Endothelial cell of umbilical vein (primary cell): ENCODE data around the gene TTC1. TPM values are rescaled to one million over a fixed set of nuclear protein-coding genes. Genes with fewer than 3 reads are reported as not detected.

ENCODE experiments used
- BruUV-seq: library from RNA; stranded (reverse); fragments of 400-500 nt; replicated peaks from 2 replicates; lab custom pipeline; 2021; lab: Mats Ljungman, UMichigan
- CTCF ChIA-PET: fragments of 300-600, 350-600 bp; sonication (Branson Sonifier 250); formaldehyde crosslinking; loops from one replicate; lab custom pipeline; 2021; ENCODE audit warnings: antibody characterized with exemption, inconsistent platforms; lab: Charles Lee
- POLR2A ChIA-PET: fragments of 300-600, 350-600 bp; sonication (Branson Sonifier 250); formaldehyde crosslinking; loops from one replicate; lab custom pipeline; 2021; ENCODE audit warnings: antibody characterized with exemption, inconsistent platforms; lab: Charles Lee
- DNase-seq: peaks from one replicate; pipeline ENCODE4 v3.0.0-alpha.2; 2011; ENCODE audit warnings: low read depth, low spot score
- FAIRE-seq: peaks from 2 replicates; lab custom pipeline; 2011; peaks lifted over from hg19 to GRCh38; lab: Jason Lieb, UNC
- H2AFZ ChIP-seq: 2 replicates; pipeline ENCODE4 v1.6.0; 2012; ENCODE audit warnings: low read depth, low read length, control low read depth, inconsistent platforms
- H3K27ac ChIP-seq: 2 replicates; pipeline ENCODE4 v1.5.1; 2011; ENCODE audit warnings: low read depth, mild to moderate bottlenecking, control low read depth, low read length, moderate library complexity; ENCODE audit not compliant: insufficient read depth
- H3K27me3 ChIP-seq, 2 experiments: 2 replicates each; pipeline versions ENCODE4 v1.6.0 to v1.6.1; 2011; ENCODE audit warnings: low read length in 2 of 2, mixed read lengths in 1 of 2; ENCODE audit not compliant: control insufficient read depth in 2 of 2, insufficient read depth in 2 of 2
- H3K36me3 ChIP-seq, 2 experiments: 2 replicates in 1 of 2; 3 replicates in 1 of 2; pipeline ENCODE4 v1.5.1; 2011; ENCODE audit warnings: low read length in 2 of 2, mild to moderate bottlenecking in 1 of 2, moderate library complexity in 1 of 2; ENCODE audit not compliant: control insufficient read depth in 2 of 2, insufficient read depth in 2 of 2; ENCODE audit errors: extremely low read depth in 1 of 2
- H3K4me1 ChIP-seq: 3 replicates; pipeline ENCODE4 v1.5.1; 2011; ENCODE audit warnings: mild to moderate bottlenecking, low read length; ENCODE audit not compliant: control insufficient read depth, insufficient read depth; ENCODE audit errors: extremely low read depth
- H3K4me2 ChIP-seq: 2 replicates; pipeline ENCODE4 v1.6.1; 2011; ENCODE audit warnings: low read length, control low read depth, mixed read lengths; ENCODE audit not compliant: insufficient read depth
- H3K4me3 ChIP-seq, 3 experiments: fragments of 200-600 bp in 1 of 3; sonication (generic), shearing (Covaris generic) in 1 of 3; replicated peaks in 1 of 3; 2 replicates each; pipeline ENCODE4 v1.5.1; 2011 to 2016; ENCODE audit warnings: control low read depth in 3 of 3, low read length in 3 of 3, mild to moderate bottlenecking in 2 of 3, inconsistent platforms in 1 of 3, low read depth in 1 of 3, moderate library complexity in 1 of 3; ENCODE audit not compliant: insufficient read depth in 1 of 3
- H3K79me2 ChIP-seq: 2 replicates; pipeline ENCODE4 v1.6.0; 2012; ENCODE audit warnings: low read length, inconsistent platforms; ENCODE audit not compliant: control insufficient read depth, insufficient read depth
- H3K9ac ChIP-seq: replicated peaks from 2 replicates; pipeline ENCODE3; 2011; ENCODE audit warnings: low read length, control low read depth; ENCODE audit not compliant: insufficient read depth; ENCODE audit errors: extremely low read depth
- H3K9me1 ChIP-seq: replicated peaks from 3 replicates; pipeline ENCODE4 v1.6.0; 2011; ENCODE audit warnings: mild to moderate bottlenecking, low read length; ENCODE audit not compliant: control insufficient read depth, insufficient read depth; ENCODE audit errors: extremely low read depth
- H3K9me3 ChIP-seq: replicated peaks from 2 replicates; pipeline ENCODE4 v1.5.1; 2012; ENCODE audit warnings: low read length, inconsistent platforms; ENCODE audit not compliant: control insufficient read depth, insufficient read depth
- H4K20me1 ChIP-seq: replicated peaks from 2 replicates; pipeline ENCODE3; 2011; ENCODE audit warnings: mild to moderate bottlenecking, low read length; ENCODE audit not compliant: control insufficient read depth, insufficient read depth; ENCODE audit errors: extremely low read depth
- CTCF ChIP-seq, 2 donors: IDR thresholded peaks; 1 replicate in 1 of 2; 2 replicates in 1 of 2; pipeline ENCODE4 v1.5.1; 2011; ENCODE audit warnings: low read length in 2 of 2, mild to moderate bottlenecking in 2 of 2, moderate library complexity in 2 of 2, control low read depth in 1 of 2, inconsistent platforms in 1 of 2, low read depth in 1 of 2; ENCODE audit not compliant: insufficient read depth in 1 of 2; ENCODE audit errors: extremely low read depth in 1 of 2
- EZH2 ChIP-seq: IDR thresholded peaks from 2 replicates; pipeline ENCODE4 v1.6.1; 2012; ENCODE audit warnings: borderline replicate concordance, low read depth, mild to moderate bottlenecking, moderate library complexity, low read length, inconsistent platforms; ENCODE audit not compliant: severe bottlenecking
- FOS ChIP-seq: IDR thresholded peaks from 2 replicates; pipeline ENCODE4 v1.6.1; 2011; ENCODE audit warnings: mild to moderate bottlenecking, low read length, moderate library complexity, borderline replicate concordance; ENCODE audit not compliant: insufficient read depth
- GATA2 ChIP-seq: IDR thresholded peaks from 2 replicates; pipeline ENCODE4 v1.7.0; 2011; ENCODE audit warnings: low read depth, mild to moderate bottlenecking, moderate library complexity, mixed read lengths, low read length; ENCODE audit not compliant: insufficient read length, insufficient read depth
- JUN ChIP-seq: IDR thresholded peaks from 2 replicates; pipeline ENCODE4 v1.6.1; 2011; ENCODE audit warnings: borderline replicate concordance, low read depth; ENCODE audit not compliant: insufficient read length, insufficient read depth
- MAX ChIP-seq: IDR thresholded peaks from 2 replicates; pipeline ENCODE4 v1.6.1; 2011; ENCODE audit not compliant: insufficient read depth, insufficient read length
- POLR2AphosphoS5 ChIP-seq: IDR thresholded peaks from 2 replicates; pipeline ENCODE4 v1.6.1; 2012; ENCODE audit warnings: low read depth, mild to moderate bottlenecking, control low read depth, low read length, moderate library complexity; ENCODE audit not compliant: insufficient read depth
- dilution Hi-C: fragments of 300-500 bp; cut with MboI; formaldehyde crosslinking; loops from one replicate; pipeline ENCODE4 v1.15.0; 2019; ENCODE audit warnings: low sequenced_read_pairs; ENCODE audit not compliant: extremely low pct_ligation_motif_present
- intact Hi-C: fragments of 100-400 bp; cut with micrococcal nuclease; formaldehyde crosslinking; loops from one replicate; pipeline ENCODE4 v1.10.0; 2022
- polyA plus RNA-seq, 4 experiments: library from polyadenylated mRNA; depleted of rRNA in 3 of 4; stranded (reverse) in 3 of 4; unstranded in 1 of 4; fragments of >200 nt; gene quantifications; 2 replicates each; pipeline versions ENCODE4 v1.2.1 to v1.2.3, GENCODE V29; 2011 to 2012; ENCODE audit warnings: missing spikeins in 1 of 4
- total RNA-seq: library from RNA; stranded (reverse); gene quantifications from 2 replicates; pipeline ENCODE4 v1.2.3, GENCODE V29; 2021

TTC1 gene
- total and polyA plus RNA-seq, 2 donors (not counting 3 experiments of a cell fraction or from before 2014, with no cell fraction given) = 23.9 to 62.6 TPM

- no peaks in the 10 kb centered on the region for H3K9me3 ChIP-seq
- dilution Hi-C loops = no loop called here
- no peaks in the 10 kb centered on the region for H3K36me3 ChIP-seq
- H3K9ac ChIP-seq = no peak overlapping the region
- BruUV-seq = no TSS peak
- no peak overlapping the region for H3K27ac ChIP-seq
- TF ChIP-seq GATA2 (no peak), CTCF (IDR thresholded peaks at IDR 0.05; ENCODE audit: extremely low read depth in 1 of 2, insufficient read depth in 1 of 2, low read depth in 1 of 2, low read length in 2 of 2) (no peak), POLR2AphosphoS5 (no peak), EZH2 (peak; percentile 62)
- H3K4me1 ChIP-seq = peaks cover 12% of the 10 kb centered on the region
- DNase-seq (no peak), FAIRE-seq (no peak)
- no peaks in the 10 kb centered on the region for H3K79me2 ChIP-seq
- peak overlapping the region; percentile 41 for H2AFZ ChIP-seq
- H3K4me2 ChIP-seq = no peak overlapping the region
- ChIA-PET CTCF (interaction anchor here (1.2 kb wide), 1 partner anchor 16 kb away, joined by 4 read pairs; no protein-coding TSS in a partner anchor), POLR2A (no interaction called here)
- H3K4me3 ChIP-seq = no peak overlapping the region
- intact Hi-C loops = no loop called here
- peaks cover 19 to 36% of the 10 kb centered on the region in 2 experiments for H3K27me3 ChIP-seq
- H4K20me1 ChIP-seq = no peaks in the 10 kb centered on the region
- H3K9me1 ChIP-seq = no peaks in the 10 kb centered on the region
Observed at GRCh38 chr5:159971514-159971913, 37.4 kb upstream of the TTC1 start.

DNA sequence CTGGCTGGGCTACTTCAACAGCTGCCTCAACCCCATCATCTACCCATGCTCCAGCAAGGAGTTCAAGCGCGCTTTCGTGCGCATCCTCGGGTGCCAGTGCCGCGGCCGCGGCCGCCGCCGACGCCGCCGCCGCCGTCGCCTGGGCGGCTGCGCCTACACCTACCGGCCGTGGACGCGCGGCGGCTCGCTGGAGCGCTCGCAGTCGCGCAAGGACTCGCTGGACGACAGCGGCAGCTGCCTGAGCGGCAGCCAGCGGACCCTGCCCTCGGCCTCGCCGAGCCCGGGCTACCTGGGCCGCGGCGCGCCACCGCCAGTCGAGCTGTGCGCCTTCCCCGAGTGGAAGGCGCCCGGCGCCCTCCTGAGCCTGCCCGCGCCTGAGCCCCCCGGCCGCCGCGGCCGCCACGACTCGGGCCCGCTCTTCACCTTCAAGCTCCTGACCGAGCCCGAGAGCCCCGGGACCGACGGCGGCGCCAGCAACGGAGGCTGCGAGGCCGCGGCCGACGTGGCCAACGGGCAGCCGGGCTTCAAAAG is 36.9 kb upstream of the TTC1 start:
- H3K4me2 ChIP-seq = peak overlapping the region; percentile 19
- intact Hi-C loops = no loop called here
- peaks cover 12% of the 10 kb centered on the region for H3K4me1 ChIP-seq
- FAIRE-seq (no peak), DNase-seq (no peak)
- CTCF ChIA-PET = interaction anchor here (0.6 to 1.2 kb wide), 2 partner anchors 15 to 325 kb away, joined by 4 to 5 read pairs; no protein-coding TSS in a partner anchor
- TF ChIP-seq GATA2 (no peak), FOS (no peak), CTCF (IDR thresholded peaks at IDR 0.05; ENCODE audit: extremely low read depth in 1 of 2, insufficient read depth in 1 of 2, low read depth in 1 of 2, low read length in 2 of 2) (no peak), EZH2 (peak; percentile 44), MAX (no peak), JUN (no peak), POLR2AphosphoS5 (no peak)
- POLR2A ChIA-PET = interaction anchor here (0.6 to 0.7 kb wide), 3 partner anchors 8 to 36 kb away, joined by 3 to 5 read pairs (median 4); no protein-coding TSS in a partner anchor
- H3K9me3 ChIP-seq = no peaks in the 10 kb centered on the region
- no peaks in the 10 kb centered on the region for H3K9me1 ChIP-seq
- no peak overlapping the region for H3K9ac ChIP-seq
- no peaks in the 10 kb centered on the region for H3K36me3 ChIP-seq
- no TSS peak for BruUV-seq
- H3K79me2 ChIP-seq = no peaks in the 10 kb centered on the region
- H3K27ac ChIP-seq = no peak overlapping the region
- dilution Hi-C loops = no loop called here
- H3K27me3 ChIP-seq = peaks cover 18 to 35% of the 10 kb centered on the region in 2 experiments
- no peak overlapping the region for H3K4me3 ChIP-seq
- peak overlapping the region; percentile 41 for H2AFZ ChIP-seq
- no peaks in the 10 kb centered on the region for H4K20me1 ChIP-seq
